Activated CD8-positive, alpha-beta memory T cell treated with anti-CD3 and anti-CD28 coated beads, Interleukin-2, amount 50 U/mL, for 1 hour (primary cell): ENCODE measurements around the gene DSC1.

Experiments
- DNase-seq: peaks from one replicate; pipeline ENCODE4 v3.0.0-alpha.2; 2020; ENCODE audit errors: extremely low read depth

DSC1 gene

GRCh38 chr18:31104444-31104843, 58.2 kb downstream of the DSC1 start:
- no peak for DNase-seq

- DNase-seq, result no peak
Measured at GRCh38 chr18:31103423-31103822, 59.2 kb downstream of the DSC1 start.

GRCh38 chr18:31102941-31103340, 59.7 kb downstream of the DSC1 start:
- DNase-seq, result no peak

- DNase-seq, result no peak
Measured at GRCh38 chr18:31102025-31102684, 60.5 kb downstream of the DSC1 start, which contains the start of gene DSC2. Gene DSC2 (minus strand): TSS chr18:31102421. CDS start chr18:31101971, 450 bp downstream.

GRCh38 chr18:31101183-31102024, 61.3 kb downstream of the DSC1 start:
- no peak for DNase-seq

- no peak for DNase-seq
Measured at GRCh38 chr18:31100436-31101182, 62.0 kb downstream of the DSC1 start.

- no peak for DNase-seq
Measured at GRCh38 chr18:31099450-31100230, 63.0 kb downstream of the DSC1 start.

GRCh38 chr18:31098878-31099277, 63.8 kb downstream of the DSC1 start:
- DNase-seq, result no peak

- no peak for DNase-seq
Measured at GRCh38 chr18:31097666-31098065, 65.0 kb downstream of the DSC1 start.

GRCh38 chr18:31093880-31094279, 68.8 kb downstream of the DSC1 start:
- DNase-seq, result no peak

GRCh38 chr18:31093294-31093693, 69.4 kb downstream of the DSC1 start:
- DNase-seq, result no peak

- no peak for DNase-seq
Measured at GRCh38 chr18:31091350-31091749, 71.3 kb downstream of the DSC1 start.

- DNase-seq, result no peak
Measured at GRCh38 chr18:31088532-31088931, 74.1 kb downstream of the DSC1 start.

- no peak for DNase-seq
Measured at GRCh38 chr18:31079973-31080372, 82.7 kb downstream of the DSC1 start.
